Transverse colon (tissue), 3 donors: ENCODE measurements around the gene GLIS2.

Experiments
- CTCF ChIP-seq, 5 experiments: fragments of 200-600 bp in 3 of 5; fragments of 450-650 bp in 2 of 5; sonication (generic) in 3 of 5; IDR thresholded peaks; 1 replicate in 2 of 5; 2 replicates in 3 of 5; pipeline ENCODE4 v1.5.1; 2016 to 2017; ENCODE audit warnings: antibody characterized with exemption in 5 of 5, inconsistent platforms in 3 of 5, mild to moderate bottlenecking in 2 of 5, moderate library complexity in 1 of 5
- POLR2A ChIP-seq: fragments of 450-650 bp; IDR thresholded peaks from one replicate; pipeline ENCODE4 v1.6.1; 2016; ENCODE audit warnings: antibody characterized with exemption, mild to moderate bottlenecking, moderate library complexity

- TF ChIP-seq CTCF (IDR thresholded peaks at IDR 0.05) (no peak), POLR2A (no peak)
These were observed 6.6 kb upstream of the GLIS2 start for GRCh38 chr16:4309102-4309832.
